Dermis blood vessel endothelial cell (primary cell): ENCODE data around the gene TTC8. TPM values are rescaled to one million over a fixed set of nuclear protein-coding genes. Genes with fewer than 3 reads are reported as not detected.

Experiments used
- DNase-seq: peaks from one replicate; pipeline ENCODE4 v3.0.0; 2010
- total RNA-seq: library from RNA; depleted of rRNA; stranded (reverse); fragments of >200 nt; gene quantifications from 2 replicates; pipeline ENCODE4 v1.2.3, GENCODE V29; 2014

Gene TTC8
- total RNA-seq, 1 donor from 2014 or later: 13.3 TPM

DNA sequence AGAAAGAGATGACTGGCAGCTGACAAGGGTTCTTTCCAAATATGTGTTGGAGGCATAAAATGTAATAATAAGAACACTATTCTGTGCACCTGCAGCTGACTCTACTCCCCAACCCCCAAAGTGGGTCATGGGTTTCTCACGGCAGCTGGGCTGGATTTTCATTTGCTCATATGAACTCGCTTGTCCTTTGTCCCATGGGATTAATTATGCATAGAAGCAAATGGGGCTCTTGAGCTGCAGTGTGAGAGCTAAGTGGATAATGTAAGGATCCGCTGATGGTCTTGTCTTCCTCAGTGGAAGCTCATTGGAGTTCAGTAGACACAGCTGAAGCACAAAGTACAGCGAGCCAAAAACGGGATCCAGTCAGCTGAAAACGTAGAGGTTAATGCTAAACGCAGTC, 46.3 kb downstream of the TTC8 start:
- no peak for DNase-seq

GRCh38 chr14:88871429-88871828, 47.0 kb downstream of the TTC8 start:
- DNase-seq: no peak

- DNase-seq: no peak
Observed at GRCh38 chr14:88872976-88873375, 48.5 kb downstream of the TTC8 start.

GRCh38 chr14:88877192-88877591, 52.7 kb downstream of the TTC8 start:
- DNase-seq: no peak

DNA sequence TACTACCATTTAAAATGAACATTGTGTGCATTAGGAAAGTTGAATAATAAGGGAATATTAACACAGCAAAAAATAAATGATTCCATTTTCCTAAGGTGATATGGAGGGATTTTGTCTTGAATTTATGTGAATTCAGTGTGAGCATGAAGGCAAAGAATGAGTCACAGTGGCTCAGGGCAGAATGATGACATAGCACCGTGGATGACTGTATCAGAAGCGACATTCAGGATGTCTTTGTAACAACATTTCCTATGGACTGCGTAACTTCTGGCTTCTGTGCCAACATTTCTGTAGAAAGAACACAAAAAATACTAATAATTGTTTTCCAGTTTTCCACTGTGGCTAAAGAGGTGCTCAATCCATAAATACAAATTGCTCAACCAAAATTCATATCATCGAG, 54.6 kb downstream of the TTC8 start:
- peak; percentile 94 for DNase-seq

DNA sequence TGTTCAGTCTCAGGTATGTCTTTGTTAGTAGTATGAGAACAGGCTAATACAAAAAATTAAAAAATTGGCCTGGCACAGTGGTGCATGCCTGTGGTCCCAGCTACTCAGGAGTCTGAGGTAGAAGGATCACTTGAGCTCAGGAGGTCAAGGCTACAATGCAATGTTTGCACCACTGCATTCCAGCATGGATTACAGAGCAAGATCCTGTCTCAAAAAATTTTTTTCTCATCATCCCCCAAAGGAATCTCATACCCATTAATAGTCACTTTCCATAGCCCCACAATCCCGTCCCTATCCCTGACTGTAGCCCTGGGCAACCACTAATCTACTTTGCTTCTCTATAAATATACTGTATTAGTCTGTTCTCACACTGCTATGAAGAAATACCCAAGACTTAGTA, 57.8 kb downstream of the TTC8 start:
- no peak for DNase-seq

DNA sequence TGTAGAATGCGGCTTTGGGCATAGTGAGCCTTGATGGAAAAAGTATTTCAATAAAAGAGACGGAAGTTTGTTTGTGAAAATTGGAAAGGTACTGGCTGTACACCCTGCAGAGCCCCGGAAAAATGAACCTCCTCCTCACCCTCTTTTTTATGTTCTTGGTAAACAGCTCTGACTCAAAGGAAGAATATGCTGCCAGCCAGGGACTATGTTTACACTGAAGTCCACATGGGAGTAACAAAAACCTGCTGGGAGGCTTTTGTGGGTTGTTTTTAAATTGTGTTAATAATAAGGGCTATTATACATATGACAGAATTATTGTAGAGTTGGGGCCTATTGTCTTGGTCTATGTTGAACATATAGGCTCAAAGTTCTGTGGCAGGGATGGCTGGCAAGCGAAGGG, 70.7 kb downstream of the TTC8 start:
- no peak for DNase-seq

DNA sequence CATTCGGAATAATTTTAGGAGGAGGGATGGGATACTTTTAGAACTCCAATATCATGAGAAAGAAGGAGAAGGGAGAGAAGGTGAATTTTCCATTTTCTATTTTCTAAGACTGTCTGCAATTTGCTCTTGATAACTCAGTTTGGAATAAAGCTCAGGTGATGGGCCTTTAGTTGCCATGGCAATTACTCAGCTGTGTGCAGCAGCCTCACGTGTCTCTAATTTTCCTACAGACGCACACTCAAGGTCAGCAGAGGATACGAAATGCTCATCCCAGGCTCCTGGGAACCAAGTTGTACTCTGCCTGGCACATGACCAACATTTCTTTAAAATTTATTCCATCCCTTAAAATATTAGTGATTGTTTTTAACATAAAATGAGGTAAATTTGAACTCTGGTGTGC, 76.7 kb downstream of the TTC8 start:
- no peak for DNase-seq

GRCh38 chr14:88901991-88902390, 77.5 kb downstream of the TTC8 start:
- no peak for DNase-seq

GRCh38 chr14:88902850-88903249, 78.4 kb downstream of the TTC8 start:
- DNase-seq: no peak

DNA sequence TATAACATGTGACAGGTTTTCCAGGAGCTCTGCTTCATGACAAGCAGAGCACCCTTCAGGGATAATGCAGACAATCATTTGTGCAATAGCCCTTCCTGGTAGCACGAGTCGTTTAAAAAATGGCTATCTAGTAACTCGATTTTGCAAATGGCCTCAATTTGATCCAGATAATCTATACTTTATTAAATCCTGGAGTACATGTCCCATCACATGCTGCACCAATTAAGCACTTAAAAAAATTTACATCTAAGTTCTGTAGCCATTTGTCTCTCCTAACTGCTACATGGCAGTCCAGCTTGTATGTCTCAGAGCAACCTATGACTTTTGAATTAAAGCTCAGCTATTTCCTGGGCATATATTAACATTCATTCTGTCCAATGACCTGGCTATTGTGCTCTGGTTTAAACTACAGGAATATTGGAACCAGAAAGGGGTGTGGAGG, 79.8 kb downstream of the TTC8 start:
- no peak for DNase-seq

- no peak for DNase-seq
Observed at GRCh38 chr14:88904864-88905263, 80.4 kb downstream of the TTC8 start.

DNA sequence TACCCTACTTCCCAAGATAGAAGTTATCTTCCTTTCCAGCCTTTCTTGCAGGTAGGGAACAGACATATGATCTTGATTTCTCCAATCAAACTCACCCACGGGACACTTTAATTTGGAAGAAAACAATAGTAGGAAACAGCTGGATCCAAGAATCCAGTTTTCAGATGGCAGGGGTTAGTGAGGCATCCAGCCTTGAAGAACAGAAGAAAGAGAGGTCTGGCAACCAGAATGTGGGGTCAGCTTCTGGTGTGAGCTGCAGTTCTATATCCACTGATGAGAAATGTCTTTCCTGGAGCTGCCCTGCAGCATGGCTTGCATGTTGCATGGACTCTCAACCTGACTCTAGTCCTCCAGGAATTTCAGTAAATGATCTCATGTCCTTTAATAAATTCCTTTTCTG, 83.8 kb downstream of the TTC8 start:
- peak; percentile 72 for DNase-seq

GRCh38 chr14:88910386-88910785, 85.9 kb downstream of the TTC8 start:
- DNase-seq: no peak

GRCh38 chr14:88911809-88912208, 87.4 kb downstream of the TTC8 start:
- DNase-seq: no peak

DNA sequence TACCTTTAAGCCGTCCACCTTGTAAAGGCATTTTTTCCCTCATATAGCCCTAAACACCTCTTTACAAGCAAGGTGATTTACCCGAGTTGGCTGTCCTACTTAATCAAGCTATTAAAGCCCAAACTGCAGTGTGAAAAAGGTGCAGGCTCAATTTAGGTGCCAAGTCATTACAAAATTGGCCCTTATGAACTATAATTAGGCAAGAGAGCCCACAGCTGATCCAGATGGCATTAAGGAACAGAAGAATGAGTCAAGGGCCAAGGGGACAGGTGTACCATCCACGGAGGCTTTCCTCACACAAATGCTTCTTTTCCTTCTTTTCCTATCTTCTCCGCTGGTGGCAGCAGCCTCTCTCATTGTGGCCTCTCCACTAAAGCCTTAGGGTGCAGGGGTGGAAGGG, 90.5 kb downstream of the TTC8 start:
- no peak for DNase-seq

DNA sequence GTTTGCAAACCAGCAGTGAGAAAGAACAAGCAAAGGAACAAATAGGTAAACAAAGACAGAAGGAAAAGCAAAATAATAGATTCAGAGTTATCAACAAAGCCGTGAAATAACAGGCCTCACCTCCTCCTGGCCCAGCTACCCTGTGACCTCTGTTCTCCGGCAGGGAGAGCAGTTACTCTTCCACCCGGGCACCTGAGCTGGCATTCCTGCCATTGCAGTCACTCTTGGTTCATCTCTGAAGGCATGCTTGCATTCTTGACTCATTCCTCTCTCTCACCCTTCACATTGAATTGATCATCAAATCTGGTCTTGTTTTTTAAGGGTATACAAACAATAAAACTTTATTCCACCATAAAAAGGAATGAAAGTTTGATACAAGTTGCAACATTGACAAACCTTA, 95.1 kb downstream of the TTC8 start:
- no peak for DNase-seq

Other genes with a start within 250 kb of the TTC8 start
- gene EML5, start 31.7 kb upstream of the TTC8 start, total RNA-seq: under 0.01 and 0.19 TPM in 2 replicates